ENCODE data around the gene SYT6. TPM values are rescaled to one million over a fixed set of nuclear protein-coding genes. Genes with fewer than 3 reads are reported as not detected.

SYT6 gene
- total RNA-seq, 1 experiment from 2014 or later: not detected

GRCh38 chr1:114195819-114196218 is 42.1 kb upstream of the SYT6 start:
- DNase-seq: no peak
- Mint-ChIP-seq H3K27ac (ENCODE audit: unreplicated experiment) (no peak overlapping the region), H3K27me3 (ENCODE audit: unreplicated experiment) (peaks cover 99% of the 10 kb centered on the region), H3K36me3 (ENCODE audit: insufficient read depth, unreplicated experiment) (no peaks in the 10 kb centered on the region), H3K9me3 (ENCODE audit: low read depth, unreplicated experiment) (no peaks in the 10 kb centered on the region), H3K4me3 (ENCODE audit: low read depth, unreplicated experiment) (no peak overlapping the region), H3K4me1 (ENCODE audit: low read depth, unreplicated experiment) (no peaks in the 10 kb centered on the region)
- no peak for TF ChIP-seq CTCF (IDR thresholded peaks at IDR 0.05; ENCODE audit: unreplicated experiment)
- intact Hi-C loops (cut with micrococcal nuclease; ENCODE audit: unreplicated experiment): no loop called here
- CTCF ChIA-PET: no interaction called here
- BruUV-seq (replicated peaks): no TSS peak

- DNase-seq: no peak
- Mint-ChIP-seq H3K27me3 (ENCODE audit: unreplicated experiment) (peaks cover 100% of the 10 kb centered on the region), H3K36me3 (ENCODE audit: insufficient read depth, unreplicated experiment) (no peaks in the 10 kb centered on the region), H3K4me1 (ENCODE audit: low read depth, unreplicated experiment) (no peaks in the 10 kb centered on the region), H3K4me3 (ENCODE audit: low read depth, unreplicated experiment) (no peak overlapping the region), H3K27ac (ENCODE audit: unreplicated experiment) (no peak overlapping the region), H3K9me3 (ENCODE audit: low read depth, unreplicated experiment) (no peaks in the 10 kb centered on the region)
- CTCF ChIA-PET: no interaction called here
- intact Hi-C loops (cut with micrococcal nuclease; ENCODE audit: unreplicated experiment): no loop called here
- no TSS peak for BruUV-seq (replicated peaks)
- TF ChIP-seq CTCF (IDR thresholded peaks at IDR 0.05; ENCODE audit: unreplicated experiment): no peak
Measured at GRCh38 chr1:114192328-114192727, 38.7 kb upstream of the SYT6 start.

DNA sequence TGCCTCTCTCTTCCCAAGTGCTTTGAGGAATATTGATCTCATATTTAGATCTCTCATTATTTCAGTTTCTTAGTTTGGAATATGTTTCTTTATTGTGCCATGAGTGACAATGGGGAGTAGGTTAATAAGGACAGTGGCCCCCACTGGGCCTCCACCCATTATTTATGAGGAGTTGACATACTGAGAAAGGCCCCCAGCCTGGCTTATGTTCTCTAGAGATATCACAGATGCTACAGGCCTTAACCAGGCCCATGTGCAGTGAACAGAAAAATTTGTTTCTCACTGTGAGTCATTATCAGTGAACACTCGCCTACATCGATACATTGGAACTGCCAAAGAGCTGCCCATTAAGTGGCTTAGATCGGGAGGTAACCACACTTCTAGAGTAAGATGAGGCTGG is 35.7 kb upstream of the SYT6 start:
- H3K27ac Mint-ChIP-seq (ENCODE audit: unreplicated experiment): no peak overlapping the region
- H3K27me3 Mint-ChIP-seq (ENCODE audit: unreplicated experiment): peaks cover 93% of the 10 kb centered on the region
- BruUV-seq (replicated peaks): no TSS peak

DNA sequence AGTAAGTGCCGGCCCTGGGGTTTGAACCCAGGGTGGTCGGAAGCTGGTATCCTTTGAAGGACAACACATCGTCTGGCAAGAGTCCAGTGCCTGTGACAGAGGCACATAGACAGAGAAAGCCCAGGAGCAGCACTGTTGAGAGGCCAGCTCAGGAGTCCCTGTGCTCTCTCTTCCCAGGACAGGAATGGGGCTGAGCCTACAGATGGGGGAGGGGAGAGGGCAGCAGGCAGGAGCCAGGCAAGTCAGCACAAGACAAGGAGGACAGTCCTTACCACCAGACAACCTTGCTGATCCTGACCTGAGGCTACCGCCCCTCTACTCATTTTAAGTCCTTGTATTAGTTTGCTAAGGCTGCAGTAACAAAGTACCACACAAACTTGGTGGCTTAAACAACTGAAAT is 27.7 kb upstream of the SYT6 start:
- Mint-ChIP-seq H3K27ac (ENCODE audit: unreplicated experiment) (no peak overlapping the region), H3K27me3 (ENCODE audit: unreplicated experiment) (peaks cover 29% of the 10 kb centered on the region), H3K9me3 (ENCODE audit: low read depth, unreplicated experiment) (no peaks in the 10 kb centered on the region), H3K36me3 (ENCODE audit: insufficient read depth, unreplicated experiment) (no peaks in the 10 kb centered on the region), H3K4me1 (ENCODE audit: low read depth, unreplicated experiment) (no peaks in the 10 kb centered on the region), H3K4me3 (ENCODE audit: low read depth, unreplicated experiment) (no peak overlapping the region)
- BruUV-seq (replicated peaks): no TSS peak
- TF ChIP-seq CTCF (IDR thresholded peaks at IDR 0.05; ENCODE audit: unreplicated experiment): no peak
- no peak for DNase-seq
- CTCF ChIA-PET: no interaction called here
- intact Hi-C loops (cut with micrococcal nuclease; ENCODE audit: unreplicated experiment): no loop called here

More for the DNA sequence above, 35.7 kb upstream of the SYT6 start:
- Mint-ChIP-seq H3K36me3 (ENCODE audit: insufficient read depth, unreplicated experiment) (no peaks in the 10 kb centered on the region), H3K9me3 (ENCODE audit: low read depth, unreplicated experiment) (no peaks in the 10 kb centered on the region), H3K4me3 (ENCODE audit: low read depth, unreplicated experiment) (no peak overlapping the region), H3K4me1 (ENCODE audit: low read depth, unreplicated experiment) (no peaks in the 10 kb centered on the region)
- no peak for DNase-seq
- intact Hi-C loops (cut with micrococcal nuclease; ENCODE audit: unreplicated experiment): no loop called here
- TF ChIP-seq CTCF (IDR thresholded peaks at IDR 0.05; ENCODE audit: unreplicated experiment): no peak
- CTCF ChIA-PET: no interaction called here

- no TSS peak for BruUV-seq (replicated peaks)
- Mint-ChIP-seq H3K9me3 (ENCODE audit: low read depth, unreplicated experiment) (no peaks in the 10 kb centered on the region), H3K36me3 (ENCODE audit: insufficient read depth, unreplicated experiment) (no peaks in the 10 kb centered on the region), H3K27ac (ENCODE audit: unreplicated experiment) (no peak overlapping the region), H3K4me1 (ENCODE audit: low read depth, unreplicated experiment) (no peaks in the 10 kb centered on the region), H3K4me3 (ENCODE audit: low read depth, unreplicated experiment) (no peak overlapping the region), H3K27me3 (ENCODE audit: unreplicated experiment) (peaks cover 32% of the 10 kb centered on the region)
- CTCF ChIA-PET: no interaction called here
- DNase-seq: no peak
- TF ChIP-seq CTCF (IDR thresholded peaks at IDR 0.05; ENCODE audit: unreplicated experiment): no peak
- intact Hi-C loops (cut with micrococcal nuclease; ENCODE audit: unreplicated experiment): no loop called here
Measured at GRCh38 chr1:114180742-114181141, 27.1 kb upstream of the SYT6 start.
